ENCODE results near the gene NECTIN2. TPM values are rescaled to one million over a fixed set of nuclear protein-coding genes. Genes with fewer than 3 reads are reported as not detected.

NECTIN2 gene
- total RNA-seq, 1 experiment from 2014 or later = 115 TPM

DNA sequence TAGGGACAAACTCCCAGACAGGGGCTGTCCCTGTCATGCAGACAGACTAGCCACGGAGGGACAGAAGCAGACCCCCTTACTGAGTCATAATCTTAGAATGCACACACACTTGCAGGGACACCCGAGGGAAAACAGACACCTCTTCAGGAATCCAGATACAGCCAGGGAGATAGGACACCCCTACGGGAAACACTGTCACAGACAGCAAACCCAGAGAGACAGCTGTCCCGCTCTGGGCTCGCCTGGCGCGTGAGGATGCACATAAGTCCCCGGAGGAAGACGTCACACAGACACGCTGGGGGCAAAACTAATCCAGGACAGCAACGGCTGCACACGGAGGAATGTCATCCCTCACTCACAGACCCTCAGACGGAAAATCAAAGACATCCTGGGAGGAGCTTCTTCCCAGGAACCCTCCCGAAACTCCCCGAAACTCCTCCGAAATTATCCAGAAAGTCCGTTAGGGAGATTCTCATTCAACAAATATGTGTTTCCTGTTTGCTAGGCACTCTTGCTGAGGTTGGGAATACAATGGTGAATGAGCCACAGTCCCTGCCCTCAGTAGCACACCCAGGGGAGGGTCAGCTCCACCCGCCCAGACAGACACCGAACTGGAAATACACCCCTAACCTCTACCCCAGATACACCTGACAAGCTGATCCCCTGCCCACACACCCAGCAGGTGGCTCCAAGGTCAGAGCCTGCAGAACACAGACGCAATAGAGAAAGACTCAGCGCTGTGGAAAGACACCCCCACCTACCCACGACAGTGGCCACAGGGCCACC, 29.8 kb downstream of the NECTIN2 start:
- Histone ChIP-seq H3K4me1 (replicated peaks; ENCODE audit: insufficient read depth) (peaks cover 46% of the 10 kb centered on the region), H4K20me1 (ENCODE audit: insufficient read depth) (peaks cover 6% of the 10 kb centered on the region; the same call in 1 of the 2 replicates), H3K9me3 (ENCODE audit: insufficient read depth, low read depth) (no peaks in the 10 kb centered on the region), H3F3A (ENCODE audit: insufficient read depth, low read depth) (peaks cover 53% of the 10 kb centered on the region), H3K4me3 (peak overlapping the region; percentile 32; the same call in 1 of the 2 replicates), H3K79me2 (ENCODE audit: low read depth) (no peaks in the 10 kb centered on the region), H3K4me2 (peak overlapping the region; percentile 67), H3K36me3 (ENCODE audit: low read depth) (peaks cover 30% of the 10 kb centered on the region), H2AFZ (no peak overlapping the region), H3K27ac (peak overlapping the region; percentile 95), H3K27me3 (ENCODE audit: insufficient read depth, low read depth) (no peaks in the 10 kb centered on the region), H3K9me2 (ENCODE audit: insufficient read depth) (no peaks in the 10 kb centered on the region)
- ChIA-PET CTCF (interaction anchor here (0.6 to 0.8 kb wide), 2 partner anchors 77 to 79 kb away, joined by 3 read pairs; no protein-coding TSS in a partner anchor), POLR2A (ENCODE audit: unreplicated experiment) (interaction anchor here (0.5 to 0.6 kb wide), 2 partner anchors 79 to 134 kb away, joined by 4 read pairs; partner anchors contain the start of gene CLPTM1)
- no peak for TF ChIP-seq EZH2 (IDR thresholded peaks at IDR 0.05; ENCODE audit: low read depth)
- TF ChIP-seq, protein P1, sequence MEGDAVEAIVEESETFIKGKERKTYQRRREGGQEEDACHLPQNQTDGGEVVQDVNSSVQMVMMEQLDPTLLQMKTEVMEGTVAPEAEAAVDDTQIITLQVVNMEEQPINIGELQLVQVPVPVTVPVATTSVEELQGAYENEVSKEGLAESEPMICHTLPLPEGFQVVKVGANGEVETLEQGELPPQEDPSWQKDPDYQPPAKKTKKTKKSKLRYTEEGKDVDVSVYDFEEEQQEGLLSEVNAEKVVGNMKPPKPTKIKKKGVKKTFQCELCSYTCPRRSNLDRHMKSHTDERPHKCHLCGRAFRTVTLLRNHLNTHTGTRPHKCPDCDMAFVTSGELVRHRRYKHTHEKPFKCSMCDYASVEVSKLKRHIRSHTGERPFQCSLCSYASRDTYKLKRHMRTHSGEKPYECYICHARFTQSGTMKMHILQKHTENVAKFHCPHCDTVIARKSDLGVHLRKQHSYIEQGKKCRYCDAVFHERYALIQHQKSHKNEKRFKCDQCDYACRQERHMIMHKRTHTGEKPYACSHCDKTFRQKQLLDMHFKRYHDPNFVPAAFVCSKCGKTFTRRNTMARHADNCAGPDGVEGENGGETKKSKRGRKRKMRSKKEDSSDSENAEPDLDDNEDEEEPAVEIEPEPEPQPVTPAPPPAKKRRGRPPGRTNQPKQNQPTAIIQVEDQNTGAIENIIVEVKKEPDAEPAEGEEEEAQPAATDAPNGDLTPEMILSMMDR (conservative IDR thresholded peaks at IDR 0.05) = no peak
- peak; percentile 82 to 95 for DNase-seq
- intact Hi-C loops (cut with micrococcal nuclease; ENCODE audit: unreplicated experiment) = loop anchor here (1.0 kb wide), 1 partner anchor 15 kb away; the partner anchor contains the start of gene TOMM40
- no TSS peak for BruUV-seq (replicated peaks)

DNA sequence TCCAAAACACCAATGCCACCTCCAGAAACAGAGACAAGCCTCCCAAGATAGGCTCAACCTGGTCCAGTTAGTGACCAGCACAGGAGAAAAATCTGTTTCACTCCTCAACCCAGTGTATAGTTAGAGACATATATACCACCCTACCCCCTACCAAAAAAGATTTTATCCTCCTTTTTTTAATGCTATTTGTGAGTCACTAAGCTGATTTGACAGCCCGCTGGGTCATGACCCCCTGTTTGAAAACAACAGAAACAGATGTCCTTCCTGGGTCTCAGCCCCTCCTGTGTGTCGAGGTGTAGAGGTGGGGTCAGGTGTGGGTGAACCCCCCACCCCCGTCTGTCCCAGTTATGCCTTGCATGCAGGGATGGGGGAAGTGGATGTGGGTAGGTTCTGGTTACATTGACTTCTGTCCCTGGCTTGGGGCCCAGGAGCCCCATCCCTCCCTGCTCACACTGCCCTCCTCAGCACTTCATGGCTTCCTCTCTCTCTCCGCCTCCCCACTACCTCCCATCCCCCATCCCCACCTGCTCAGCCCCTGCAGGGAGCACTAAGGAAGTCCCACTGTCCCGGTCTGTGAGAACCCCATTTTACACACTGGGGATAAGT, 30.9 kb downstream of the NECTIN2 start:
- Histone ChIP-seq H3K9me3 (ENCODE audit: insufficient read depth, low read depth) (no peaks in the 10 kb centered on the region), H3K4me2 (peak overlapping the region; percentile 67; the same call in 1 of the 2 replicates), H3K9me2 (ENCODE audit: insufficient read depth) (no peaks in the 10 kb centered on the region), H3K27me3 (ENCODE audit: insufficient read depth, low read depth) (no peaks in the 10 kb centered on the region), H2AFZ (no peak overlapping the region), H3K36me3 (ENCODE audit: low read depth) (peaks cover 23% of the 10 kb centered on the region), H3K27ac (peak overlapping the region; percentile 95), H3K4me1 (replicated peaks; ENCODE audit: insufficient read depth) (peaks cover 46% of the 10 kb centered on the region), H3K4me3 (no peak overlapping the region), H3F3A (ENCODE audit: insufficient read depth, low read depth) (peaks cover 44% of the 10 kb centered on the region), H4K20me1 (ENCODE audit: insufficient read depth) (peaks cover 4% of the 10 kb centered on the region; the same call in 1 of the 2 replicates), H3K79me2 (ENCODE audit: low read depth) (no peaks in the 10 kb centered on the region)
- TF ChIP-seq, protein P1 (conservative IDR thresholded peaks at IDR 0.05) = no peak
- no peak for TF ChIP-seq EZH2 (IDR thresholded peaks at IDR 0.05; ENCODE audit: low read depth)
- POLR2A ChIA-PET (ENCODE audit: unreplicated experiment) = no interaction called here
- CTCF ChIA-PET = no interaction called here
- no TSS peak for BruUV-seq (replicated peaks)
- intact Hi-C loops (cut with micrococcal nuclease; ENCODE audit: unreplicated experiment) = loop anchor here (1.0 kb wide), 1 partner anchor 14 kb away; the partner anchor contains the start of gene TOMM40
- no peak for DNase-seq

DNA sequence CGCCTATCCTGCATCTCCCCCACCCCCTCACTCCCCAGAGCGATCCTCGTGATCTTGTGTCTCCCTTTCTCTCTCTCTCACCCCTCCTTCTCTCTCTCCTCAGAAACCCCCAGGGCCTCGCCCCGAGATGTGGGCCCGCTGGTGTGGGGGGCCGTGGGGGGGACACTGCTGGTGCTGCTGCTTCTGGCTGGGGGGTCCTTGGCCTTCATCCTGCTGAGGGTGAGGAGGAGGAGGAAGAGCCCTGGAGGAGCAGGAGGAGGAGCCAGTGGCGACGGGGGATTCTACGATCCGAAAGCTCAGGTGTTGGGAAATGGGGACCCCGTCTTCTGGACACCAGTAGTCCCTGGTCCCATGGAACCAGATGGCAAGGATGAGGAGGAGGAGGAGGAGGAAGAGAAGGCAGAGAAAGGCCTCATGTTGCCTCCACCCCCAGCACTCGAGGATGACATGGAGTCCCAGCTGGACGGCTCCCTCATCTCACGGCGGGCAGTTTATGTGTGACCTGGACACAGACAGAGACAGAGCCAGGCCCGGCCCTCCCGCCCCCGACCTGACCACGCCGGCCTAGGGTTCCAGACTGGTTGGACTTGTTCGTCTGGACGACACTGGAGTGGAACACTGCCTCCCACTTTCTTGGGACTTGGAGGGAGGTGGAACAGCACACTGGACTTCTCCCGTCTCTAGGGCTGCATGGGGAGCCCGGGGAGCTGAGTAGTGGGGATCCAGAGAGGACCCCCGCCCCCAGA, 32.2 kb downstream of the NECTIN2 start:
- Histone ChIP-seq H2AFZ (no peak overlapping the region), H3K9me3 (ENCODE audit: insufficient read depth, low read depth) (no peaks in the 10 kb centered on the region), H4K20me1 (ENCODE audit: insufficient read depth) (no peaks in the 10 kb centered on the region), H3K36me3 (ENCODE audit: low read depth) (peaks cover 15% of the 10 kb centered on the region; the same call in 1 of the 2 replicates), H3K4me2 (peak overlapping the region; percentile 42), H3K4me3 (no peak overlapping the region), H3K27me3 (ENCODE audit: insufficient read depth, low read depth) (no peaks in the 10 kb centered on the region), H3K27ac (no peak overlapping the region), H3K4me1 (replicated peaks; ENCODE audit: insufficient read depth) (peaks cover 46% of the 10 kb centered on the region), H3K79me2 (ENCODE audit: low read depth) (no peaks in the 10 kb centered on the region), H3F3A (ENCODE audit: insufficient read depth, low read depth) (peaks cover 37% of the 10 kb centered on the region), H3K9me2 (ENCODE audit: insufficient read depth) (no peaks in the 10 kb centered on the region)
- ChIA-PET POLR2A (ENCODE audit: unreplicated experiment) (interaction anchor here (0.6 kb wide), 1 partner anchor 630 kb away, joined by 3 read pairs; no protein-coding TSS in a partner anchor), CTCF (interaction anchor here (0.7 kb wide), 1 partner anchor 79 kb away, joined by 3 read pairs; no protein-coding TSS in a partner anchor)
- intact Hi-C loops (cut with micrococcal nuclease; ENCODE audit: unreplicated experiment) = no loop called here
- DNase-seq = peak; percentile 49 to 51
- no TSS peak for BruUV-seq (replicated peaks)
- TF ChIP-seq EZH2 (IDR thresholded peaks at IDR 0.05; ENCODE audit: low read depth) = no peak
- TF ChIP-seq, protein P1 (conservative IDR thresholded peaks at IDR 0.05) = no peak
